Daoy (cell line): ENCODE results near the gene MAD1L1. TPM values are rescaled to one million over a fixed set of nuclear protein-coding genes. Genes with fewer than 3 reads are reported as not detected.

Experiments
- DNase-seq: peaks from one replicate; pipeline ENCODE4 v3.0.0-alpha.2; 2015; ENCODE audit warnings: low read depth
- total RNA-seq: library from RNA; depleted of rRNA; stranded (reverse); fragments of >200 nt; shearing (Covaris generic); gene quantifications from 2 replicates; pipeline ENCODE4 v1.2.3, GENCODE V29; 2014

The MAD1L1 gene
- total RNA-seq, 1 experiment from 2014 or later = 103 TPM

DNA sequence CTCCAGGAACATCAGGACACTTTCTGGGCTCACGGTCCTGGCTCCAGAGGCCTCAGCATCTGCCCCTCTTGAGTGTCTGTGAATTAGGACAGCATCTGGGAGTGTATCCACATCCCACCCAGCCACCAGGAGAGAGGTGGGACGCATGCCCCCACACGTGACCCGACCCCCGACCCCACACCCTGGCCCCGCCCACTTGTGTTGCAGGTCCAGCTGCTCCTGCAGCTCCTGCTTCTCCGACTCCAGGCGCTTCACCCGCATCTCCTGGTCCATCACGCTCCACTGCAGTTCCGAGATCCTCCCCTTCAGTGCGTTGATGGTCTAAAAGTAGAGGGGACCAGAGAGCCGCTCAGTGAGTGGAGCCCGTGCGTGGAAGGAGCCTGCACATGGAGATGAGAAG, 13.6 kb downstream of the MAD1L1 start:
- DNase-seq = no peak

DNA sequence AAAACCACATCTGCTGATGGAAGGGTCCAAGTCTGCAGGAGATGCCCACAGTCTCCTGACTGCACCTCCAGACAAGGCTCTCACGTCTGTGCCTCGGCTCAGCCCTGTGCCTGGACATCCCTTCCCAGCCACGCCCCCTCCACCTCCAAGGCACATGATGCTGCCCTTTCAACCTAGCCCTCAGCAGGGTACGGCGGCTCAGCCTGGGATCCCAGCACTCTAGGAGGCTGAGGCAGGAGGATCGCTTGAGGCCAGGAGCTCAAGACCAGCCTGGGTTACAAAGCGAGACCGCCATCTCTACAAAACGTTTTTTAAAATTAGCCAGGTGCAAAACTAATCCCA, 14.3 kb downstream of the MAD1L1 start:
- DNase-seq = no peak

DNA sequence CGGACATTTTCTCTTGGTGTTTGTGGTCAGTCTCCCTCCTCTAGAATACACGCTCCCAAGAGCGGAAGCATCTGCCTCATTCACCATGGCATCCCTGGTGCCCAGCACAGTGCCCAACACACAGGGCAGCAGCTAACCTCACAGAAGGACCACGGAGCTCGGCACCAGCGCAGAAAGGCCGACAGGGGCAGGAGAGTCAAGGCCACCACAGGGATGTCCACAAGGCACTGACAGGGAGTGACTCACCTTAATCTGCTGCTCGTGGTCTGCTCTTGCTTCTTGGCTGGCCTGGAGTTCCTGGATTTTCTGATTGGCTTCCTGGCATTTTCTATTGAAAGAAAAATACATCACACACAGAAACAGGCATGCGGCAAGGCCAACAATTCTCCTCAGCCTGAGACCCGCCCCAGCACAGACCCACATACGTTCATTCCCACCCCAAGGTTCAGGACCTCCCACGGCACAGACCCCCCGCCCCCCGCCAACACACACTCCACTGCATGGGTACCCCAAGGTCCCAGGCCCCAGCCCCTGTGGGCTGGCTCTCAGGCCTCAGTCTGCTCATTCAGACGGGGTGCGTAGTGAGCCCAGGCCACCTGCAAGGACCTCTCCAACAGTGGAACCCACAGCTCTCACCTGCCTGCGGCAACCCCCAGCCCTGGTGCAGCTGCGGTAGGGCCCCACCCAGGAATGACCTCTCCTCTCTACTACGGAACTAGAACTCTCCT, 14.9 kb downstream of the MAD1L1 start:
- peak; percentile 29 for DNase-seq

DNA sequence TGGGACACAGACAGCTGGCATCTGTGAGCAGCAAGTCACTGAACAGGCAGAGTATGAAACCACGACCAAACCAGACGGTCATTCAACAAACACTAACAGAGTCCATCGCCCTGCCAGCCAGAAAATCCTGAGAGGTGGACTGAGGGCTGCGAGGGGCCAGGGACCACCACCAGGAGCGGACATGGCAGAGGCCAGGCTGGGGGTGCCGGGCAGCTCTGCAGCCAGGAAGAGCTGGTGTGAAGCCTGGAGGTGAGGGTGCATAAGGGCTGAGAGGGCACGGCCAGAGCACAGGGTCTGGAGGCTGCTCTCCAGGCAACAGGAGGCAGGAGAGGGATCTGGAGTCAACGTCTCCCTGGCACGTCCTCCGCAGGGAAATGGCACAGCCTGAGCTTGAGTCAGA, 15.5 kb downstream of the MAD1L1 start:
- no peak for DNase-seq

DNA sequence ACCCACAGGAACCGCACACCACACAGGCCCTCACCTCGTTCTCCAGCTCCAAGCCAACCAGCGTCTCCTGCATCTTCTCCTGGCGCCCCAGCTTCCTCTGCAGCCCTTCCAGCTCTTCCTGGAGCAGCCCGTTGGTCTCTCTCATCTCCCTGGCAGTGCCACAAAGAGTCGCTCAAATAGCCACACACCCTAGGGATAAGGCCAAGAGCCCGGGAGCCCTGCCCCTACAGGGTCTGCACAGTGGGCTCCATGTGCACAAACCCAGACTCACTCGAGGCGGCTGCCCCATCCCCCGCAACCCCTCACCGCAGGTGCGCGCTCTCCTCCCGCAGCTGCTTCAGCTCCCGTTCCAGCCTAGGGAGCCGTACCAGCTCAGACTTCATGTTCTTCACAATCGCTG, 16.9 kb downstream of the MAD1L1 start:
- no peak for DNase-seq

DNA sequence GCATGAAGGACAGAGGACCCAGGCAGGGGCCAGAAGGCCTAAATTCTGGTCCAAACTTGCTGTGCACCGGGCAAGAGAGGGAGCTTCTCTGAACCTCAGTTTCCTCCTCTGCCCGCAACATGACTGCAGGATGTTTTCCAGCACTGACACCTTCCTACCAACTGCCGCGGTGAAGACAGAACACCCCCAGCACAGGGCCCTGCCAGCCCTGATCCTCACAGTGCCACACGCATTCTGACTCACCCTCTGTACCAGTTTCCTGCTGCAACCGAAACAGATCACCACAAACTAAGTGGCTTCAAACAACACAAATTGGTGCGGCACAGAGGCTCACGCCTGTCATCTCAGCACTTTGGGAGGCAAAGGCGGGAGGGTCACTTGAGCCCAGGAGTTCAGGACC, 18.1 kb downstream of the MAD1L1 start:
- no peak for DNase-seq

DNA sequence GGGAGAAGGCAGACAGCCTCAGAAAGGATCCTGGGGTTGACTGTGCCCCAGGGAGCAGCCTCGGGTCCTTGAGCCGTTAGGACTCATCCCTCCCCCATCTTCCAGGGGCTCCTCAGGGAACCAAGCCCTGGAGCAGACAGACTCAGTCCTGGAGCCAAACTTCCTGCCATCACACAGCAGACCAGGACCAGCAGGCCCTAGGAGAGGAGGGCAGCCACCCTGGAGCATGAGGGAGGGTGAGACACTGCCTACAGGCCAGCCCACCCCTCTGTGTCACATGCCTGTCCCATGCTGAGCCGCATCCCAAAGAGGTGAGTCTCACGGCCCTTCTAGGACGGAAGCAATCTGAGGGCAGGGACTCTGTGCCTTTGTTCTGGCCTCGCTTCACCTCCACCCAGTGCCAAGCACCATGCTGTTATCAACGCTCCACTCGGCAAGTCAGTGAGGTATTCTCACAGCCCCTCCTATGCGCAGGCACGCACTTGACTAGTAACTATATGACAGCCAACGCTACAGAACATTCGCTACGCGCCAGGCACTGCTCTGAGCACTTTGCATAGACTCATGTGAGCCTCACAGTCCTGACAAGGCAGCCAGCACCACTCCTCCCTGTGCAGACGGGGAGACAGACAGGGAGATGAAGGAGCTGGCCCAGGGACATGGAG, 19.1 kb downstream of the MAD1L1 start:
- no peak for DNase-seq

DNA sequence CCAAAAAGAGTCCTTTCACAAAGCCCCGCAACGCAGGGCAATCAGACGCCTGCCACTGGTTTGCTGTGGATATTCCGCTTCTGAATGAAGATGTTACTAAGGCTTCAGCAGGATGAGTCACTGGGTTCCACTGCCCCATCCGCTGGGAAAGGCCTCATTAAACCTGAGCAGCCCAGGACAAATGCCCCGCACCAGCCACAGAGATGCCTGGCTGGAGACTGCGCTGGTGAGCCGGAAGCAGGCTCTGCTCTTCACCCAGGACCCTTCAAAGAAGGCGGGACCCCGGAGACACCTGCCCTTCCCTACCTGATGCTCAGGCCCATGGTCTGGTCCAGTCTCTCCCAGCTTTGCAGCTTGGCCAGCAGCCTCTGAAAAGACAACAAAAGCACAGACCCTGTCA, 19.8 kb downstream of the MAD1L1 start:
- no peak for DNase-seq

DNA sequence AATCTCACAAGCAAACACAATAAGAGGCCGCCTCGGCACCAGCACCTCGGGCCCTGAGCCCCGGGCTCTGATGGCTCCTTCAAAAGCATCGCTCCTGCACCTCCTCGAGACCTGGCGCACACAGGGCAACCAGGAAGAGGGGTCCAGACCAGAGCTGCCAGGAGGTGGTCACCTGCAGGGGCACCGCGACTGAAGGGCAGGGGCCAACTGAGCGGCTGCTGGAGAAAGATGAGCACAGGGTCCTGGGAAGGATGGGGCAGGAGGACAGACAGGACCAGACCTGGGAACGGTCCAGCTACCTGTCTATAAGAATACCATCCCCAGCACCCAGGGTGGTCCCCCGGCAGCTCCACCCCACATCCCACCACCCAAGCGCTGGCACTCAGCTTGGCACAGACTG, 20.8 kb downstream of the MAD1L1 start:
- DNase-seq = no peak

DNA sequence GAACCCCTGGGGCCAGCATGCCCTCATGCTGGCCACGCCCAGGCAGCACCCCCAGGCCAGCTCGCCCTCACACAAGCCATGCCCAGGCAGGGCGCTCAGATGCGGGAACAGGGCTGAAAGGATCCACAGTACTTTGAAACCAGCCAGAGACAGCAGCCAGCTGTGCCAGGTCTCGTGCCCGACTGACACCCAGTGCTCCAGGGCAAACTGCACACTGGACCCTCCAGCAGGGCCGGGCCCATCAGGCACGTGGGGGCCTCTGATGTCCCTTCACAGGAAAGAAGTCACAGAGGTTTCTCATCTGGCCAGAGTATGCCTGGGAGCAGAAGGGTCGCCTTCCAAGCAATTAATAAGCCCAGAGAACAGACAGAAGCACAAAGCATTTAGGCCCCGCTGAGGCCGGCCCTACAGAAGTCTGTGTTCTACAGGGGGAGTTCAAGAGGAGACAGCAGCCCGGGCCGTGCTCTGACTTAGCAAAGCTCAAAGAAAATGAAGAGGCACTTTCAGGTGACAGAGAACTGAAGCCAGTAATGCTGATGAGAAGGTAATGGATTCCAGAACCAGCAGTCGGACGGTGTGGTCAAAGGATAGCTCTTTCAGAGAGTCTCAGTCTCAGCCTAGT, 21.4 kb downstream of the MAD1L1 start:
- DNase-seq = no peak

DNA sequence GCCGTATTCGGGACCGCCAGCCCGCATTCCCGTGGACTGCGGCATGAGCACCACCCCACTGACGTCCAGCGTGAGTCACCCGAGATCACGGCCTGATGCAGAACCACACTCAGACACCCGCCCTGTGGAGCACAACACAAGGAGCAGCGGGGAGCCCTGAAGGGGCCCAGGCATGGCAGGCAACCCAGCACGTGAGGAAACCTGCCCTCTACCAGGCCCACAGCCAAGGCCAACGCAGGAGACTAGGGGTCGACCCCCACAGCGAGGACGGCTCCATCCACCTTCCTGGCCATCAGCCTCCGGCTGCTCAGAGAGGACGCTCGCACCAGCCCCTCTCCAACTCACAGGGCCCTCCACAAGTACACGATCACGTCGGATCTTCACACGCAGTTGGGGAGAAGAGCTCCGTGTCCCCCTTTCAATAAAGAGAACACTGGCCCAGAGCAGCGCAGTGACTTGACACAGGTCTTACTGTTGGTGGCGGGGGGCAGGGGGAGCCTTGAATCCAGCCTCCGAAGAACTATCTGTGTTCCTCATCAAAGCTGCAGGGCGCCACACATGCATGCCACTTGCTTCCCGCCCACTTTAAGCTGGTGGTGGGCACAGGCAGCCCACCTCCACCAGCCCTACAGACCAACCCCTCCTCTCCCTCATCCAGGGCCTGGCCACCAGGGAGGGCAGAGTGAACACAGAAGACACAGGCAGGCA, 22.0 kb downstream of the MAD1L1 start:
- no peak for DNase-seq

DNA sequence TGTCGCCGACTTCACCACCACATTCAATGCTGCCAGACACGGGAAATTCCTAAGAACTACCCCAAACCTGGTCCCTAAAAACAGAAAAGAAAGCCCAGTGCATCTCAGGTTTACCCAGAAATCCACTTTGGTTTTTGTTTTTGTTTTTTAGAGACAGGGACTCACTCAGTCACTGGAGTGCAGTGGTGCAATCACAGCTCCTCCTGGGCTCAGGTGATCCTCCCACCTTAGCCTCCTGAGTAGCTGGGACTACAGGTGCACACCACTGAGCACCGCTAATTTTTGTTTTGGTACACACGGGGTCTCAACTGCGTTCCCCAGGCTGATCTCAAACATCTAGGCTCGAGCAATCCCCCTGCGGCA, 22.8 kb downstream of the MAD1L1 start:
- DNase-seq = no peak

DNA sequence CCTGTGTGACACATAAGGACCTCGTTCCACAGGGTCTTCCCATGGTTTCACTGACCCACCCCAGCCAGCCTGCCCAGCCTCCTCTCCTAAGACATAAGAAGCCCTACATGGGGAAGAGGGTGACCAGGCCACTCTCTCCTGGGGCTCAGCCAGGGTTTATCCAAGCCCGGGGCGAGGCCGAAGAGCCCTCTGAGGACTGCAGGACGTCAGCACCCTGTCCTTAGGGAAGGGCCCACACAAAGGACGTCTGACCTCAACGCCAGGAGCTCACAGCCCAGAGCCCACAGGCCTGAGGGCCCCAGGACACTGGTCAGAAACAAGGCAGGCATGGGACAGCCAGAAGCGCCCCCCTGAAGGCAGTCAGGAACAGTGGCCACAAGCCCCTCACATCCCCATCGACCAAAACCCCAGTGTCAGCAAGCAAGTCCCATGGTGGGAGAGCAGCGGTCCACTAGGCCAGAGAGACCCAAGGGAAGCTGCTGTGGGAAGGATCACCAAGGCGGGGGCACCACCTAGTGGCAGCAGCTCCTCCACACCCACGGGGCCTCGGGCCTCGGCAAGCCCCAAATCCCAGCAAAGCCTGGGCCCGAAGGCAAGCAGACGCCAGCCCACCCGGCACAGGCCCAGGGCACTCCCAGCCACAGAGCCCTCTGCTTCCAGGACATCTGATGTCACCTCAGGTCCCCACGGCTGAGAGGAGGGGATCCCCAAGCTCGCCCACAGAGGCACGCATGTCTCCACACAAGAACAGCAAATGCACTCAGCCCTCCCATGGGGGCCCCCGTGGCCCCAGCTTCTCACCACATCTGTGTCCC, 23.4 kb downstream of the MAD1L1 start:
- peak; percentile 58 for DNase-seq

DNA sequence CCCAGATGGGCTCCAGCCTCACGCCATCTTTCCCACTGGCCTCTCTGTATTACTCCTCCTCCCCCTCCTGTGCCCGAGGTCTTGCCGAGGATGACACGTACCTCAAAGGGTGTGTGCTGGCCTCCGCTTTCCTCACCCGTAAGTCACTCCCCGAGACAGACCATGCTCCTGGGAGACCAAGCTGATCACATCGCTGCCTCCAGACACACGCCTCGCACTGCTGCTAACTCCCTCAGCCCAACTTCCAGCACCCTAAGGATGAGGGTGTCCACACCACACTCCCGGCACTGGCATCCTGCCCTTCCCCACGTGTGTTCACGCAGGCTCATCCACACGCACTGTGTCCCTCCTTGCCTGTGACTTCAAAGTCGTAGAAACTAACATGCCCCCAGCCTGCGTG, 24.0 kb downstream of the MAD1L1 start:
- DNase-seq = no peak

DNA sequence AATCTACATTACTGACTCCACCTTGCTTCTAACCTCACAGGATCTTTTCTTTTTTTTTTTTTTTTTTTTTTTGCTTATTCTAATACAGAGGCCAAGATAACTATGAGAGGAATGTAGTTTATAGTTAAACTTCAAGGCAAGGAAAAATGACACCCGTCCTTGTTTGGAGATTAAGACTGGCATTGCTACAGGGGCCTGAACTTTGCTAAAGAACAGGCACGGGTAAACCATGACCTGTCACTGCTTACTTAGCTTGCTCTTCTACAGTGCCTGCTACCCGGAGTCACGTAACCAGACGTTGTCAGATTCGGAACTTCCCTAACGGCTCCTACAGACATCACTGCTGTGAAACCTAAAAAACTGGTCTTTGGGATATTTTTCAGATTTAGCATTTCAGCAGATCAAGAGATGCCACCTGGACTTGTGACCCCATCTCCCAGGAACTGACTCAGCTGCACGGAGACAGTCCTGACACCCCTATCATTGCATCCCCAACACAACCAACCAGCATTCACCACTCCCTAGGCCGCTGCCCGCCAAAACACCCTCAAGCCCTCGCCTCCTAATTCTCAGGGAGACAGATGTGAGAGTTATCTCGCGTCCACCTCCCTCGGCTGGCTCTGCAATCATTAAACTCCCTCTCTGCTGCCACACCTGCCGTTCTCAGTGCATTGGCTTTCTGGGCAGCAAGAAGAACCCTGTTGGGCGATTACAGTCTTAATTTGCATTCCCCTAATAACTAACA, 27.5 kb downstream of the MAD1L1 start:
- DNase-seq = no peak

DNA sequence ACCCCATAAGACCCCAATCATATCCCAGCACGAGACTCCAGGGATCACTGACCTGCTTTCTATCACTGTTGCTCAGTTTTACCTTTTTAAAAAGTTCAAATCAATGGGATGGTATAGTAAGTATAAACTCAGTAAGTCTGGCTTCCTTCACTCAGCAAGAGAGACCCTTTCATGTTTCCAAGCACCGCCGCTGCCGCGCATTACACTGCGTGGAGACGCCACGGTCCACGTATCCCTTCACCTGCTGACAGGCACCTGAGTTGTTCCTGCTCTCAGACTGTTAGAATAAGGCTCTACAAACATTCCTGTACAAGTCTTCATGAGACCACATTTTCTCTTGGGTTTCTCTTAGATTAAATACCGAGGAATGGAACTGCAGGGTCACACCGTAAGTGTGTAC, 28.3 kb downstream of the MAD1L1 start:
- DNase-seq = no peak

DNA sequence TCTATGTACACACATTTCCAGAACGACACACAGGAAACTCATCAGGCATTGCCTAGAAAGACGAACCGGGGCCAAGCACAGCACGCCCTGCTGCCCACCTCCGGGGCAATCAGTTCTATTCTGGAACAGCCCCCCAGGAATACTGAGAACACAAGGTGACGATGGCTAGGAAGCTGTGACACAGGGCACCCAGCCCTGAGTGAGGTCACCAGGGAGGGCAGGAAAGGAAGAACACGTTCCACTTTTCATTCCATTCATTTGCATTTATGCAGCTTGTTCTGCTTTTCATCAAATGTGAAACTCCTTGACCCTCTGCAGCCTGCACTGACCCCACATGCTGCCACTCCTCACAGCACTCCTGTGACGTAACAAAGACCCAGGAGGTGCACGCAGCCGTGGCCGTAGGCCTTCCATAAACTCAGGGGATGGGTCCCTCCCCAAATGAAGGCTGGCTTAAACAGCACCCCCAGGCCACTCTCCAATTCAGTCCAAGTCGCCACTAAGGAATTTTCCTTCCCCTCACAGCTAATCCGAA, 28.9 kb downstream of the MAD1L1 start:
- no peak for DNase-seq

DNA sequence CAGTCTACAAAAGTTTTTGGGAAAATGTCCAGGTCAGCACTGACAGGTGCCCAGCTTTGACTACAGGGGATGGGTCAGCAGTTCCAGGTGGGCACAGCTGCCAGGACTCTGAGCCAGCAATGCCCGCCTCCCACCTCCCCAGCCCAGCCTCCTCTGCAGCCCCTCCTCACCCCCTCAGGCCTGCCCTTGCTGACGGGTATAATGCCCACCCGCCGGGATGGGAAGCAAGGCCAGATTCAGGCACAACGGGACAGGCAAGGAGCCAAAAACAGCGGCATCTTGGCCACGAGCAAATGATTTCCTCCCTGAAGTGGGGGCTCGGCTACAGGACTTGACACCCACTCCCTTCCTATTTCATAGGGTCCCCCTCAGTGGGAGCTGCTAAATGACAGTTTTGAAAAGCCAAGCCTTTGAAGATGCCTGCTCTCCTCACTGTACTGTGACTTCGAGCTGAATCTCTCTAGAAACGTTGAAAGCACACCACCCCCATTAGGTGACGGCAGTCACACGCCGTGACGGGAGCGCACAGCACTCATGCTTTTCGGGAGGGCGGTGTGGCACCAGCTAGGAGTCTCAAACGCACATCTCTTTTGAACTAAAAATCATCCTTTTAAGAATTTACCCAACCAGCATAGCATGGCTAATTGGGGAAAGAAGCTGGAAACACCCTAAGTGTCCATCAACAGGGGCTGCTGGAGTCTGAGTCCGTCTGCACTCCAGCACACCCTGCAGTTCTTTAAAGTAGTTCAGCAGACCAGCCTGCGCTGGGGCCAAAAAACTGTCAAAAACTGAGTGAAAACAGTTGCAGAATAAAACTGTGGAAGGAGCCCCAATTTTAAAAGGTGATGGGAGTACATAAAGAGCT, 29.6 kb downstream of the MAD1L1 start:
- no peak for DNase-seq

DNA sequence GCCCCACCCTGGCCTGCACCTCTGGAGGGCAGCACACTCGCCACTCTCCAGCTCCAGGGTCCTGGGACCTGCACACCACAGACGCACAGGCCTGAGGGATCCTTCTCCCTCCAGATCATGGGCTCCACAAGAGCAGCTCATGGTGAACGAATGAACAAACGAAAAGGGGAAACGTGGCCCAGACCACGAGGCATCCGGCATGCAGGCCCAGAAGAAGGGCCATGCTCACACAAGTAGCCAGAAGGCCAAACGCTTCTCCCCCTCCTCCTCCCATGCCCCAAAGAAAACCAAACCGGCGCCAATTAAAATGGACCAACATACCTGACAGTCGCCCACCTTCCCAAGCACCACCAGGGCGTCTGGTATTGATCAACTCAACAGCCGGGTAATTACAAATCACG, 30.4 kb downstream of the MAD1L1 start:
- DNase-seq = no peak
